Measurements from ENCODE around the gene GDF10.

The GDF10 gene

GRCh38 chr10:47319784-47320183, 19.8 kb downstream of the GDF10 start:
- DNase-seq = no peak

- no peak for DNase-seq
Observed at GRCh38 chr10:47320812-47321211, 20.8 kb downstream of the GDF10 start.

GRCh38 chr10:47321521-47322195, 21.7 kb downstream of the GDF10 start:
- DNase-seq = no peak

GRCh38 chr10:47322300-47323061, 22.5 kb downstream of the GDF10 start, which contains the start of gene GDF2:
TSS of gene GDF2 (plus strand) at chr10:47322454. CDS start at chr10:47322669, 215 bp downstream.
- DNase-seq = no peak

- no peak for DNase-seq
Observed at GRCh38 chr10:47323087-47323486, 23.1 kb downstream of the GDF10 start.

GRCh38 chr10:47323636-47324296, 23.8 kb downstream of the GDF10 start:
- no peak for DNase-seq

- no peak for DNase-seq
Observed at GRCh38 chr10:47325303-47326291, 25.6 kb downstream of the GDF10 start.

- no peak for DNase-seq
Observed at GRCh38 chr10:47326306-47326926, 26.4 kb downstream of the GDF10 start.

- no peak for DNase-seq
Observed at GRCh38 chr10:47326927-47327330, 26.9 kb downstream of the GDF10 start.

GRCh38 chr10:47329855-47330254, 29.9 kb downstream of the GDF10 start:
- DNase-seq = no peak

GRCh38 chr10:47330366-47330765, 30.4 kb downstream of the GDF10 start:
- no peak for DNase-seq

- no peak for DNase-seq
Observed at GRCh38 chr10:47330804-47331203, 30.8 kb downstream of the GDF10 start.

- no peak for DNase-seq
Observed at GRCh38 chr10:47331491-47331890, 31.5 kb downstream of the GDF10 start.

GRCh38 chr10:47331954-47332353, 32.0 kb downstream of the GDF10 start:
- DNase-seq = no peak

GRCh38 chr10:47332371-47332770, 32.4 kb downstream of the GDF10 start:
- no peak for DNase-seq

GRCh38 chr10:47332946-47333345, 32.9 kb downstream of the GDF10 start:
- DNase-seq = no peak

- DNase-seq = no peak
Observed at GRCh38 chr10:47333532-47333931, 33.5 kb downstream of the GDF10 start.

- no peak for DNase-seq
Observed at GRCh38 chr10:47334466-47335295, 34.7 kb downstream of the GDF10 start.

- DNase-seq = no peak
Observed at GRCh38 chr10:47335906-47336305, 35.9 kb downstream of the GDF10 start.

GRCh38 chr10:47336387-47337134, 36.6 kb downstream of the GDF10 start:
- DNase-seq = no peak

Data from NCI-H2227 treated with DMSO at 0.1 percent for 48 hours (cell line).